Karpas-422 (cell line): ENCODE results near the gene HS6ST3. TPM values are rescaled to one million over a fixed set of nuclear protein-coding genes. Genes with fewer than 3 reads are reported as not detected.

ENCODE experiments used
- DNase-seq: peaks from one replicate; pipeline ENCODE4 v3.0.0-alpha.2; 2015
- H2AFZ ChIP-seq: fragments of 200-600 bp; sonication (generic); 2 replicates; pipeline ENCODE4 v1.6.1; 2014; ENCODE audit warnings: antibody characterized with exemption, low read length, mixed read lengths
- H3K27ac ChIP-seq: fragments of 200-600 bp; sonication (generic); 2 replicates; pipeline ENCODE4 v1.5.1; 2014; ENCODE audit warnings: mild to moderate bottlenecking, low read length, moderate library complexity
- H3K27me3 ChIP-seq: fragments of 200-600 bp; sonication (generic); 2 replicates; pipeline ENCODE4 v1.6.1; 2014; ENCODE audit warnings: low read length, mixed read lengths
- H3K36me3 ChIP-seq: fragments of 200-600 bp; sonication (generic); 2 replicates; pipeline ENCODE4 v1.6.1; 2014; ENCODE audit warnings: low read length, mixed read lengths; ENCODE audit not compliant: insufficient read depth
- H3K4me1 ChIP-seq: fragments of 200-600 bp; sonication (generic); 2 replicates; pipeline ENCODE4 v1.6.1; 2014; ENCODE audit warnings: mild to moderate bottlenecking, low read length, mixed read lengths
- H3K4me2 ChIP-seq: fragments of 200-600 bp; sonication (generic); 2 replicates; pipeline ENCODE4 v1.6.1; 2014; ENCODE audit warnings: low read length, low read depth, mild to moderate bottlenecking; ENCODE audit not compliant: poor library complexity, severe bottlenecking
- H3K4me3 ChIP-seq: fragments of 200-600 bp; sonication (generic); 2 replicates; pipeline ENCODE4 v1.5.1; 2014; ENCODE audit warnings: mild to moderate bottlenecking, antibody characterized with exemption, low read length, mixed read lengths
- H3K79me2 ChIP-seq: fragments of 200-600 bp; sonication (generic); 2 replicates; pipeline ENCODE4 v1.6.1; 2014; ENCODE audit warnings: mild to moderate bottlenecking, low read length, mixed read lengths
- H3K9ac ChIP-seq: fragments of 200-600 bp; sonication (generic); 2 replicates; pipeline ENCODE4 v1.6.0; 2014; ENCODE audit warnings: low read length
- H3K9me2 ChIP-seq: fragments of 200-600 bp; sonication (generic), shearing (Covaris generic); replicated peaks from 2 replicates; pipeline ENCODE4 v1.6.0; 2014; ENCODE audit warnings: mild to moderate bottlenecking, low read length, moderate library complexity; ENCODE audit not compliant: insufficient read depth
- H3K9me3 ChIP-seq: fragments of 300-700, 200-600 bp; sonication (generic); 2 replicates; pipeline ENCODE4 v1.6.1; 2014; ENCODE audit warnings: low read length, mixed read lengths
- H4K20me1 ChIP-seq: fragments of 200-600 bp; sonication (generic); 2 replicates; pipeline ENCODE4 v1.6.1; 2014; ENCODE audit warnings: mild to moderate bottlenecking, antibody characterized with exemption, low read length, low read depth; ENCODE audit not compliant: insufficient read depth
- total RNA-seq: library from RNA; depleted of rRNA; stranded (reverse); fragments of >200 nt; shearing (Covaris generic); gene quantifications from 2 replicates; pipeline ENCODE4 v1.2.3, GENCODE V29; 2014; ENCODE audit warnings: low replicate concordance

Gene HS6ST3
- total RNA-seq, 1 experiment from 2014 or later: not detected

- H2AFZ ChIP-seq: no peak overlapping the region
- no peak overlapping the region for H3K9ac ChIP-seq
- H3K36me3 ChIP-seq: no peaks in the 10 kb centered on the region
- no peaks in the 10 kb centered on the region for H3K79me2 ChIP-seq
- no peaks in the 10 kb centered on the region for H3K4me1 ChIP-seq
- H3K27me3 ChIP-seq: no peaks in the 10 kb centered on the region
- H4K20me1 ChIP-seq: no peaks in the 10 kb centered on the region
- no peak for DNase-seq
- no peaks in the 10 kb centered on the region for H3K9me3 ChIP-seq
- H3K9me2 ChIP-seq: no peaks in the 10 kb centered on the region
- H3K27ac ChIP-seq: no peak overlapping the region
- H3K4me2 ChIP-seq: no peak overlapping the region
- no peak overlapping the region for H3K4me3 ChIP-seq
Measured at GRCh38 chr13:96810104-96810503, 720.2 kb downstream of the HS6ST3 start.

GRCh38 chr13:96811049-96811448, 721.1 kb downstream of the HS6ST3 start:
- H3K9ac ChIP-seq: no peak overlapping the region
- no peaks in the 10 kb centered on the region for H3K27me3 ChIP-seq
- H3K36me3 ChIP-seq: no peaks in the 10 kb centered on the region
- H3K27ac ChIP-seq: no peak overlapping the region
- no peak overlapping the region for H3K4me2 ChIP-seq
- no peaks in the 10 kb centered on the region for H4K20me1 ChIP-seq
- no peak for DNase-seq
- no peak overlapping the region for H3K4me3 ChIP-seq
- H3K9me3 ChIP-seq: no peaks in the 10 kb centered on the region
- no peaks in the 10 kb centered on the region for H3K79me2 ChIP-seq
- H2AFZ ChIP-seq: no peak overlapping the region
- H3K9me2 ChIP-seq: no peaks in the 10 kb centered on the region
- no peaks in the 10 kb centered on the region for H3K4me1 ChIP-seq

GRCh38 chr13:96816261-96816660, 726.4 kb downstream of the HS6ST3 start:
- Histone ChIP-seq H3K79me2 (no peaks in the 10 kb centered on the region), H3K9ac (no peak overlapping the region), H3K9me2 (no peaks in the 10 kb centered on the region), H3K4me3 (no peak overlapping the region), H3K4me1 (no peaks in the 10 kb centered on the region), H3K36me3 (no peaks in the 10 kb centered on the region), H3K27me3 (no peaks in the 10 kb centered on the region), H3K4me2 (no peak overlapping the region), H4K20me1 (no peaks in the 10 kb centered on the region), H3K9me3 (no peaks in the 10 kb centered on the region), H2AFZ (no peak overlapping the region), H3K27ac (no peak overlapping the region)
- DNase-seq: no peak

DNA sequence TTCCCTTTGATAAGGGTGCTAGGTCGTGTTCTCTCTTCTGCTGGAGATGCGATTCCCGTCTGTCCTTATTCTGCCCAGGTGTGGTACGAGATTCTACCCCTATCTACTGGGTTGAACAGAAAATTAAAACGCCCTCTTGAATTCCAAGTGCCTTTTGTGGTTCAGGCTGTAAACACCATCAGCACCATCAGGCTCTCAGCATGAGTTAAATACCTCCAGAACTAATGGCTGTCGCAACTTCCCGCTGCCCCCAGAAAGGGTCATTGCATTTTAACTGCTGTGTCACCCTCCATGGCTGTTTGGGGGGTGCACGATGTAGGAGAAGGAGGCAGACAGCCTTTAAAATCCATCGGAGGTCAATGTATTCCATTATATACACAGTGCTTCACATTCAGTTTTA, 727.0 kb downstream of the HS6ST3 start:
- Histone ChIP-seq H3K4me2 (no peak overlapping the region), H3K27ac (no peak overlapping the region), H4K20me1 (no peaks in the 10 kb centered on the region), H3K4me3 (no peak overlapping the region), H2AFZ (no peak overlapping the region), H3K4me1 (no peaks in the 10 kb centered on the region), H3K36me3 (no peaks in the 10 kb centered on the region), H3K9ac (no peak overlapping the region), H3K9me2 (no peaks in the 10 kb centered on the region), H3K27me3 (no peaks in the 10 kb centered on the region), H3K9me3 (no peaks in the 10 kb centered on the region), H3K79me2 (no peaks in the 10 kb centered on the region)
- DNase-seq: no peak

DNA sequence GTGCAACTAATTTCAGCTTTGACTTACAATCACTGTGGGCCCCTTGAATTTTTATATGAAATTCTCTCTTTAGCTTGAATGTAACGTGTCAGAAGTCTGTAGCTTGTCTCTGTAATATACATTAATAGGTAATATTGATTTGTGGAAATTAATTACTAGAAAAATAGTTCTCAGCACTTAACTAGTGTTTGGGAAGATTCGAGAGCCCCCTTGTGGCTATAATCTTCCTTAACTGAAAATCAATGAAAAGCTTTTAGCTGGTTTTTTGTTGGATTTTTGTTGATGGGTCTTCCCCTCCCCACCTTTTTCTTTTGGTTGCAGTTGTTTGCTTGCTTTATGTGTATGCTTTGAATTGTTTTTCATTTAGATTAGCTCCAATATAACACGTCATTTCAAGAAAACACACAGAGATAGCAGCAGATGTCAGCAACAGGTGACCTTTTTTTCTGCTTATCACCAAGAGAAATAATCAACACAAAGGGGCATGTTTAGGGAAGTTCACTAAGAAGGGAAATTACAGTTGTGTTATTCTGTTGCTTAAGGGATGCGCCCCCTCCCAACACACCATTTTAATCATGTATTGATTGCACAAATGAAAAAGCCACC, 727.5 kb downstream of the HS6ST3 start:
- no peak overlapping the region for H3K27ac ChIP-seq
- no peaks in the 10 kb centered on the region for H3K27me3 ChIP-seq
- H4K20me1 ChIP-seq: no peaks in the 10 kb centered on the region
- no peaks in the 10 kb centered on the region for H3K9me3 ChIP-seq
- H3K9ac ChIP-seq: no peak overlapping the region
- H3K36me3 ChIP-seq: no peaks in the 10 kb centered on the region
- H2AFZ ChIP-seq: no peak overlapping the region
- no peaks in the 10 kb centered on the region for H3K4me1 ChIP-seq
- DNase-seq: peak; percentile 70
- H3K4me2 ChIP-seq: no peak overlapping the region
- no peaks in the 10 kb centered on the region for H3K9me2 ChIP-seq
- H3K79me2 ChIP-seq: no peaks in the 10 kb centered on the region
- H3K4me3 ChIP-seq: no peak overlapping the region

- Histone ChIP-seq H3K9me3 (no peaks in the 10 kb centered on the region), H3K4me1 (no peaks in the 10 kb centered on the region), H4K20me1 (no peaks in the 10 kb centered on the region), H3K27me3 (no peaks in the 10 kb centered on the region), H3K79me2 (no peaks in the 10 kb centered on the region), H2AFZ (no peak overlapping the region), H3K27ac (no peak overlapping the region), H3K4me2 (no peak overlapping the region), H3K9ac (no peak overlapping the region), H3K4me3 (no peak overlapping the region), H3K9me2 (no peaks in the 10 kb centered on the region), H3K36me3 (no peaks in the 10 kb centered on the region)
- no peak for DNase-seq
Measured at GRCh38 chr13:96819375-96819774, 729.5 kb downstream of the HS6ST3 start.

DNA sequence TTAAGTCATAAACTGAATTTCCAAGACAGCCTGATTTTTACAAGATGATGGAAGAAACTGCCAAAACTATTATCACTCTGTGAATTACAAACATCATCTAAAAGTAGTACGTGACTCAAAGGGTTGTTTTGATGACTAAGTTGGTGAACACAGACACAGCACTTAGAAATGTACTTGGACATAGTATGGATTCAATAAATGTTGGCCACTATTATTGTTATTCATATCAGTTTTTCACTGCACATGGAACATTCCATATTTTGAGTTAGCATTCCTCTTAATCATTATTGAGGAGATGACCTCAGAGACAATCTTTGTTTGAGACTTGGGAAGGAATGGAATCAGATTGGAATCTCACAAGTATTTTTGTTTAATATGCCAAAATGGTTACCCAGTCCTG, 731.5 kb downstream of the HS6ST3 start:
- no peak for DNase-seq
- Histone ChIP-seq H3K9me2 (no peaks in the 10 kb centered on the region), H3K36me3 (no peaks in the 10 kb centered on the region), H3K4me1 (no peaks in the 10 kb centered on the region), H3K27me3 (no peaks in the 10 kb centered on the region), H3K79me2 (no peaks in the 10 kb centered on the region), H3K4me2 (no peak overlapping the region), H3K9ac (no peak overlapping the region), H4K20me1 (no peaks in the 10 kb centered on the region), H3K4me3 (no peak overlapping the region), H2AFZ (no peak overlapping the region), H3K27ac (no peak overlapping the region), H3K9me3 (no peaks in the 10 kb centered on the region)

GRCh38 chr13:96821971-96822370, 732.1 kb downstream of the HS6ST3 start:
- H4K20me1 ChIP-seq: no peaks in the 10 kb centered on the region
- no peak overlapping the region for H2AFZ ChIP-seq
- DNase-seq: no peak
- no peak overlapping the region for H3K4me2 ChIP-seq
- no peaks in the 10 kb centered on the region for H3K4me1 ChIP-seq
- H3K9ac ChIP-seq: no peak overlapping the region
- no peaks in the 10 kb centered on the region for H3K9me2 ChIP-seq
- H3K27me3 ChIP-seq: no peaks in the 10 kb centered on the region
- H3K79me2 ChIP-seq: no peaks in the 10 kb centered on the region
- H3K27ac ChIP-seq: no peak overlapping the region
- no peaks in the 10 kb centered on the region for H3K36me3 ChIP-seq
- H3K4me3 ChIP-seq: no peak overlapping the region
- no peaks in the 10 kb centered on the region for H3K9me3 ChIP-seq

GRCh38 chr13:96822895-96823294, 733.0 kb downstream of the HS6ST3 start:
- Histone ChIP-seq H4K20me1 (no peaks in the 10 kb centered on the region), H3K36me3 (no peaks in the 10 kb centered on the region), H2AFZ (no peak overlapping the region), H3K4me1 (no peaks in the 10 kb centered on the region), H3K4me2 (no peak overlapping the region), H3K27me3 (no peaks in the 10 kb centered on the region), H3K79me2 (no peaks in the 10 kb centered on the region), H3K9me3 (no peaks in the 10 kb centered on the region), H3K9ac (no peak overlapping the region), H3K27ac (no peak overlapping the region), H3K9me2 (no peaks in the 10 kb centered on the region), H3K4me3 (no peak overlapping the region)
- peak; percentile 70 for DNase-seq
